Endothelial cell of umbilical vein (primary cell): ENCODE data around the gene SMOC2.

Source experiments
- CTCF ChIP-seq, 2 donors: IDR thresholded peaks; 1 replicate in 1 of 2; 2 replicates in 1 of 2; pipeline ENCODE4 v1.5.1; 2011; ENCODE audit warnings: low read length in 2 of 2, mild to moderate bottlenecking in 2 of 2, moderate library complexity in 2 of 2, control low read depth in 1 of 2, inconsistent platforms in 1 of 2, low read depth in 1 of 2; ENCODE audit not compliant: insufficient read depth in 1 of 2; ENCODE audit errors: extremely low read depth in 1 of 2
- EZH2 ChIP-seq: IDR thresholded peaks from 2 replicates; pipeline ENCODE4 v1.6.1; 2012; ENCODE audit warnings: borderline replicate concordance, low read depth, mild to moderate bottlenecking, moderate library complexity, low read length, inconsistent platforms; ENCODE audit not compliant: severe bottlenecking
- JUN ChIP-seq: IDR thresholded peaks from 2 replicates; pipeline ENCODE4 v1.6.1; 2011; ENCODE audit warnings: borderline replicate concordance, low read depth; ENCODE audit not compliant: insufficient read length, insufficient read depth
- POLR2A ChIP-seq: IDR thresholded peaks from 2 replicates; pipeline ENCODE4 v1.6.1; 2012; ENCODE audit warnings: low read depth, mild to moderate bottlenecking, control low read depth, low read length
- POLR2AphosphoS5 ChIP-seq: IDR thresholded peaks from 2 replicates; pipeline ENCODE4 v1.6.1; 2012; ENCODE audit warnings: low read depth, mild to moderate bottlenecking, control low read depth, low read length, moderate library complexity; ENCODE audit not compliant: insufficient read depth

- TF ChIP-seq CTCF (IDR thresholded peaks at IDR 0.05; ENCODE audit: extremely low read depth in 1 of 2, insufficient read depth in 1 of 2, low read depth in 1 of 2, low read length in 2 of 2) (no peak), POLR2A (no peak), EZH2 (no peak), JUN (no peak), POLR2AphosphoS5 (no peak)
Observed at GRCh38 chr6:168455847-168456530, 15.0 kb downstream of the SMOC2 start.
